ENCODE results near the gene CARD14. TPM values are rescaled to one million over a fixed set of nuclear protein-coding genes. Genes with fewer than 3 reads are reported as not detected.

Gene CARD14
- 1.4 TPM for polyA plus RNA-seq (2012; ENCODE audit: insufficient read length, low read depth)

- TF ChIP-seq SIN3A (IDR thresholded peaks at IDR 0.05; ENCODE audit: borderline replicate concordance, insufficient read depth, low read length): no peak
- TF ChIP-seq FOXP2 (optimal IDR thresholded peaks at IDR 0.05; ENCODE audit: borderline replicate concordance, extremely low read depth, extremely low read length, insufficient read depth): no peak
- no peak for TF ChIP-seq REST (IDR thresholded peaks at IDR 0.05; ENCODE audit: insufficient read depth in 1 of 2, low read depth in 2 of 2, low read length in 2 of 2)
- TF ChIP-seq TAF1 (IDR thresholded peaks at IDR 0.05; ENCODE audit: borderline replicate concordance, insufficient read depth, low read length): no peak
- TF ChIP-seq POLR2AphosphoS5 (IDR thresholded peaks at IDR 0.05; ENCODE audit: low read depth, low read length): no peak
Observed at GRCh38 chr17:80169784-80170500, at the start of gene CARD14. CARD14 (plus strand) TSS chr17:80170030; CDS start chr17:80181439, 11,409 bp downstream.

GRCh38 chr17:80122026-80122575, 47.7 kb upstream of the CARD14 start:
- TF ChIP-seq TAF1 (IDR thresholded peaks at IDR 0.05; ENCODE audit: borderline replicate concordance, insufficient read depth, low read length) (no peak), REST (IDR thresholded peaks at IDR 0.05; ENCODE audit: insufficient read depth in 1 of 2, low read depth in 2 of 2, low read length in 2 of 2) (no peak), POLR2AphosphoS5 (IDR thresholded peaks at IDR 0.05; ENCODE audit: low read depth, low read length) (no peak), SIN3A (IDR thresholded peaks at IDR 0.05; ENCODE audit: borderline replicate concordance, insufficient read depth, low read length) (no peak), FOXP2 (optimal IDR thresholded peaks at IDR 0.05; ENCODE audit: borderline replicate concordance, extremely low read depth, extremely low read length, insufficient read depth) (no peak)

- no peak for TF ChIP-seq POLR2AphosphoS5 (IDR thresholded peaks at IDR 0.05; ENCODE audit: low read depth, low read length)
- TF ChIP-seq REST (IDR thresholded peaks at IDR 0.05; ENCODE audit: insufficient read depth in 1 of 2, low read depth in 2 of 2, low read length in 2 of 2): no peak
- no peak for TF ChIP-seq SIN3A (IDR thresholded peaks at IDR 0.05; ENCODE audit: borderline replicate concordance, insufficient read depth, low read length)
- no peak for TF ChIP-seq FOXP2 (optimal IDR thresholded peaks at IDR 0.05; ENCODE audit: borderline replicate concordance, extremely low read depth, extremely low read length, insufficient read depth)
- TF ChIP-seq TAF1 (IDR thresholded peaks at IDR 0.05; ENCODE audit: borderline replicate concordance, insufficient read depth, low read length): no peak
Observed at GRCh38 chr17:80122926-80123505, 46.8 kb upstream of the CARD14 start.

GRCh38 chr17:80123791-80124190, 46.0 kb upstream of the CARD14 start:
- no peak for TF ChIP-seq REST (IDR thresholded peaks at IDR 0.05; ENCODE audit: insufficient read depth in 1 of 2, low read depth in 2 of 2, low read length in 2 of 2)
- TF ChIP-seq POLR2AphosphoS5 (IDR thresholded peaks at IDR 0.05; ENCODE audit: low read depth, low read length): no peak
- TF ChIP-seq SIN3A (IDR thresholded peaks at IDR 0.05; ENCODE audit: borderline replicate concordance, insufficient read depth, low read length): no peak
- no peak for TF ChIP-seq FOXP2 (optimal IDR thresholded peaks at IDR 0.05; ENCODE audit: borderline replicate concordance, extremely low read depth, extremely low read length, insufficient read depth)
- TF ChIP-seq TAF1 (IDR thresholded peaks at IDR 0.05; ENCODE audit: borderline replicate concordance, insufficient read depth, low read length): no peak
